HG03066 (cell line): ENCODE measurements around the gene MME.

Experiments
- ATAC-seq: cut with Tn5 transposase; IDR thresholded peaks from one replicate; pipeline ENCODE4 v1.9.1; 2021; ENCODE audit warnings: low read depth; ENCODE audit not compliant: unreplicated experiment

MME gene

GRCh38 chr3:155135003-155135402, 54.9 kb downstream of the MME start:
- no peak for ATAC-seq

- ATAC-seq = no peak
Measured at GRCh38 chr3:155138677-155139076, 58.6 kb downstream of the MME start.

GRCh38 chr3:155147588-155147987, 67.5 kb downstream of the MME start:
- ATAC-seq = no peak

- ATAC-seq = no peak
Measured at GRCh38 chr3:155149494-155149893, 69.4 kb downstream of the MME start.

- ATAC-seq = no peak
Measured at GRCh38 chr3:155153242-155154186, 73.4 kb downstream of the MME start.

GRCh38 chr3:155154255-155154654, 74.1 kb downstream of the MME start:
- ATAC-seq = no peak

- no peak for ATAC-seq
Measured at GRCh38 chr3:155158346-155159037, 78.4 kb downstream of the MME start.

GRCh38 chr3:155159301-155159700, 79.2 kb downstream of the MME start:
- no peak for ATAC-seq

- no peak for ATAC-seq
Measured at GRCh38 chr3:155161640-155162292, 81.6 kb downstream of the MME start.

GRCh38 chr3:155164306-155164705, 84.2 kb downstream of the MME start:
- no peak for ATAC-seq

GRCh38 chr3:155166441-155166840, 86.3 kb downstream of the MME start:
- no peak for ATAC-seq

- no peak for ATAC-seq
Measured at GRCh38 chr3:155169197-155169596, 89.1 kb downstream of the MME start.

GRCh38 chr3:155173771-155174170, 93.7 kb downstream of the MME start:
- ATAC-seq = no peak

GRCh38 chr3:155178810-155179436, 98.8 kb downstream of the MME start:
- no peak for ATAC-seq

GRCh38 chr3:155179437-155179827, 99.3 kb downstream of the MME start:
- ATAC-seq = no peak

GRCh38 chr3:155179966-155180757, 100.0 kb downstream of the MME start:
- no peak for ATAC-seq

GRCh38 chr3:155182467-155182866, 102.3 kb downstream of the MME start:
- no peak for ATAC-seq

- ATAC-seq = no peak
Measured at GRCh38 chr3:155184011-155184410, 103.9 kb downstream of the MME start.

GRCh38 chr3:155185631-155186071, 105.5 kb downstream of the MME start:
- no peak for ATAC-seq

GRCh38 chr3:155188031-155188430, 107.9 kb downstream of the MME start:
- no peak for ATAC-seq
